Gastrocnemius medialis (tissue), 4 donors: ENCODE data around the gene EPHB4. TPM values are rescaled to one million over a fixed set of nuclear protein-coding genes. Genes with fewer than 3 reads are reported as not detected.
"Not testable (repeated sequence)": the region's sequence is repeated elsewhere in the genome, so short reads cannot be mapped to it uniquely, and the experiment has no call there.

Experiments
- ATAC-seq, 2 donors: fragments of 150-250 bp; one replicate each; pipeline ENCODE4 v1.9.1; 2016
- DNase-seq, 2 donors: peaks; one replicate each; pipeline ENCODE4 v3.0.0-alpha.2; 2019
- H3K27ac ChIP-seq, 4 donors: fragments of 200-600 bp; sonication (generic); 1 replicate in 1 of 4; 2 replicates in 3 of 4; pipeline ENCODE4 v1.5.1; 2016 to 2018; ENCODE audit warnings: mild to moderate bottlenecking in 2 of 4, moderate library complexity in 1 of 4
- H3K27me3 ChIP-seq, 3 donors: fragments of 200-600 bp; sonication (generic) in 2 of 3; 1 replicate in 1 of 3; 2 replicates in 2 of 3; pipeline versions ENCODE4 v1.5.1 to v1.6.0; 2016 to 2019; ENCODE audit warnings: mild to moderate bottlenecking in 1 of 3, moderate library complexity in 1 of 3
- H3K36me3 ChIP-seq, 2 donors: fragments of 200-600 bp; sonication (generic) in 1 of 2; one replicate each; pipeline ENCODE4 v1.5.1; 2017 to 2018
- H3K4me1 ChIP-seq, 2 donors: fragments of 200-600 bp; sonication (generic) in 1 of 2; one replicate each; pipeline ENCODE4 v1.5.1; 2016 to 2017; ENCODE audit warnings: mild to moderate bottlenecking in 2 of 2
- H3K4me3 ChIP-seq, 4 donors: fragments of 200-600 bp; sonication (generic) in 3 of 4; 1 replicate in 1 of 4; 2 replicates in 3 of 4; pipeline ENCODE4 v1.5.1; 2016 to 2019; ENCODE audit warnings: mild to moderate bottlenecking in 2 of 4
- H3K9me3 ChIP-seq, 3 donors: fragments of 200-600 bp; sonication (generic) in 2 of 3; 1 replicate in 1 of 3; 2 replicates in 2 of 3; pipeline ENCODE4 v1.5.1; 2016 to 2019
- CTCF ChIP-seq, 5 experiments: fragments of 450-650 bp in 3 of 5; fragments of 200-600 bp in 2 of 5; sonication (generic) in 2 of 5; IDR thresholded peaks in 4 of 5; conservative IDR thresholded peaks in 1 of 5; 1 replicate in 4 of 5; 2 replicates in 1 of 5; pipeline ENCODE4 v1.5.1; 2016 to 2019; ENCODE audit warnings: antibody characterized with exemption in 5 of 5, mild to moderate bottlenecking in 3 of 5, moderate library complexity in 3 of 5
- POLR2A ChIP-seq, 2 donors: fragments of 450-650 bp; IDR thresholded peaks; one replicate each; pipeline ENCODE4 v1.6.1; 2017; ENCODE audit warnings: antibody characterized with exemption in 2 of 2, mild to moderate bottlenecking in 2 of 2, moderate library complexity in 2 of 2
- in situ Hi-C, 4 donors: fragments of 200-750 bp; cut with MboI; loops; one replicate each; pipeline versions ENCODE4 v1.15.0 to v1.8.0; 2017; ENCODE audit warnings: low sequenced_read_pairs in 4 of 4
- intact Hi-C: fragments of 100-400 bp; cut with DNase I; formaldehyde crosslinking; loops from one replicate; pipeline ENCODE4 v1.15.1; 2023; ENCODE audit warnings: low total_unique reads
- total RNA-seq, 4 donors: library from RNA; depleted of rRNA; stranded (reverse); fragments of >200 nt; gene quantifications; one replicate each; pipeline versions ENCODE4 v1.1.0 to v1.2.3, GENCODE V29; 2016

EPHB4 gene
- total RNA-seq, 4 donors from 2014 or later, result 6.3 to 16.2 (median 12.3) TPM

- no peak for DNase-seq
- in situ Hi-C loops (no loop called here), intact Hi-C loops (no loop called here)
- no peaks in the 10 kb centered on the region for H3K36me3 ChIP-seq
- no peak for ATAC-seq
- H3K27ac ChIP-seq, result no peak overlapping the region
- TF ChIP-seq CTCF (IDR thresholded peaks at IDR 0.05 in 4 of 5, conservative IDR thresholded peaks at IDR 0.05 in 1 of 5), result no peak
- TF ChIP-seq POLR2A (IDR thresholded peaks at IDR 0.05), result no peak
- H3K4me1 ChIP-seq, result no peaks in the 10 kb centered on the region
- H3K4me3 ChIP-seq, result no peak overlapping the region
- H3K9me3 ChIP-seq, result no peaks in the 10 kb centered on the region
- no peaks in the 10 kb centered on the region for H3K27me3 ChIP-seq
These were observed 8.5 kb downstream of the EPHB4 start for GRCh38 chr7:100818825-100819224.

- H3K27me3 ChIP-seq, result no peaks in the 10 kb centered on the region
- in situ Hi-C loops (no loop called here), intact Hi-C loops (no loop called here)
- ATAC-seq (no peak), DNase-seq (no peak)
- TF ChIP-seq POLR2A (IDR thresholded peaks at IDR 0.05), result no peak
- no peak for TF ChIP-seq CTCF (IDR thresholded peaks at IDR 0.05 in 4 of 5, conservative IDR thresholded peaks at IDR 0.05 in 1 of 5)
- no peak overlapping the region for H3K27ac ChIP-seq
- no peaks in the 10 kb centered on the region for H3K36me3 ChIP-seq
- no peak overlapping the region for H3K4me3 ChIP-seq
- no peaks in the 10 kb centered on the region for H3K4me1 ChIP-seq
- no peaks in the 10 kb centered on the region for H3K9me3 ChIP-seq
These were observed 9.0 kb downstream of the EPHB4 start for GRCh38 chr7:100818366-100818765.

- intact Hi-C loops, result no loop called here
- no peaks in the 10 kb centered on the region for H3K9me3 ChIP-seq
- ATAC-seq (no peak), DNase-seq (no peak)
- H3K27ac ChIP-seq, result no peak overlapping the region
- in situ Hi-C loops, result no loop called here
- no peaks in the 10 kb centered on the region for H3K4me1 ChIP-seq
- no peaks in the 10 kb centered on the region for H3K27me3 ChIP-seq
- no peak overlapping the region for H3K4me3 ChIP-seq
- no peak for TF ChIP-seq POLR2A (IDR thresholded peaks at IDR 0.05)
- no peak for TF ChIP-seq CTCF (IDR thresholded peaks at IDR 0.05 in 4 of 5, conservative IDR thresholded peaks at IDR 0.05 in 1 of 5)
- no peaks in the 10 kb centered on the region for H3K36me3 ChIP-seq
These were observed 10.2 kb downstream of the EPHB4 start for GRCh38 chr7:100817097-100817496.

GRCh38 chr7:100816515-100816914 is 10.8 kb downstream of the EPHB4 start:
- H3K9me3 ChIP-seq, ATAC-seq, H3K36me3 ChIP-seq, intact Hi-C loops, H3K27ac ChIP-seq, H3K27me3 ChIP-seq, H3K4me1 ChIP-seq, in situ Hi-C loops, H3K4me3 ChIP-seq, DNase-seq: not testable (repeated sequence)

GRCh38 chr7:100812729-100813128 is 14.6 kb downstream of the EPHB4 start:
- Histone ChIP-seq H3K4me1 (no peaks in the 10 kb centered on the region), H3K4me3 (no peak overlapping the region), H3K27ac (no peak overlapping the region), H3K9me3 (no peaks in the 10 kb centered on the region), H3K27me3 (no peaks in the 10 kb centered on the region), H3K36me3 (no peaks in the 10 kb centered on the region)
- TF ChIP-seq CTCF (IDR thresholded peaks at IDR 0.05 in 4 of 5, conservative IDR thresholded peaks at IDR 0.05 in 1 of 5), result no peak
- no peak for TF ChIP-seq POLR2A (IDR thresholded peaks at IDR 0.05)
- DNase-seq (no peak), ATAC-seq (no peak)
- in situ Hi-C loops, result no loop called here
- intact Hi-C loops, result no loop called here
